IMR-90 (cell line): ENCODE results near the gene ULBP1.

ENCODE experiments used
- CHD1 ChIP-seq: IDR thresholded peaks from 2 replicates; pipeline ENCODE4 v1.6.1; 2012; ENCODE audit warnings: low read depth, low read length, improper control_type of control experiment
- CTCF ChIP-seq: conservative IDR thresholded peaks from 2 replicates; pipeline ENCODE4 v1.5.1; 2012; ENCODE audit warnings: mild to moderate bottlenecking, low read depth, low read length, improper control_type of control experiment
- FOS ChIP-seq: fragments of 150-350 bp; IDR thresholded peaks from 2 replicates; pipeline ENCODE4 v1.6.1; 2016; ENCODE audit warnings: low read depth, low read length
- MXI1 ChIP-seq: IDR thresholded peaks from 2 replicates; pipeline ENCODE4 v1.6.1; 2012; ENCODE audit warnings: low read depth, mild to moderate bottlenecking, low read length, moderate library complexity, borderline replicate concordance
- NFE2L2 ChIP-seq: fragments of 150-350 bp; IDR thresholded peaks from 2 replicates; pipeline ENCODE4 v1.6.1; 2016; ENCODE audit warnings: low read depth, mild to moderate bottlenecking, low read length
- POLR2A ChIP-seq: IDR thresholded peaks from 2 replicates; pipeline ENCODE4 v1.6.1; 2012; ENCODE audit warnings: mild to moderate bottlenecking, low read depth, low read length
- RAD21 ChIP-seq: IDR thresholded peaks from 2 replicates; pipeline ENCODE4 v1.6.1; 2012; ENCODE audit warnings: low read length, improper control_type of control experiment
- TF ChIP-seq, protein P1 (sequence below): fragments of 150-350 bp; IDR thresholded peaks from 2 replicates; pipeline ENCODE4 v1.6.1; 2017; ENCODE audit warnings: mild to moderate bottlenecking, antibody characterized with exemption, low read length, low read depth

DNA sequence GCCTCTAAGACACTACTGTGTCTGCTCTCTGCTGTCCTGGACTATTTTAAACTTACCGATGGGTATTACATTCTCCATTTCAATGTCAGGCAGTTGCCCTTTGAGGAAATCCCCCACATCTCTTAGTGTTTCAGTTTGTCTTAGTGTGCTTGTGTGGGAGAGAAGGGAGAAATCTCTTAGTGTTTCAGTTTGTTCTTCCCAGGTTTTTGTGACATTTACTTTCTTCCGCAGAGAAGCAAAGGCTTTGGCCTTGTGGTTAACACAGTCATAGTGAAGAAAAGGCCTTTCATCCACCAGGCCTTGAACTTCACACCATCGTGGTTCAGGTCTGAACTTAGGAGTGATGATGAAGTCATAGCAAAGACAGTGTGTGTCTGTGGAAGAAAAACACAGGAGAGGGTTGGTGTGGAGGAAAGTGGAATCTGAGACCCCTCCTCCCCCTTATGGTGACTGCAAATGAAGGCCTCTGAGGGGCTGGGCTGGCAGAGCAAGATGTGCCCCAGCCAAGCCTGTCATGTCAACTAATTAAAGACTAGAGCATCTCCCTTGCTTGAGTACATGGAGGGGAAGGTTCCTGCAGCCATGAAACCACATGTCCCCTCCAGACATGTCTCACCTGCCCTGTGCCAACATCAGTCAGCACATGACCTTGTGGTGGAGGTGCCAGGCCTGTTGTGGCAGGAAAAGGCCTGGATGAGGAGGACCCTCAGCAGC, 37.7 kb downstream of the ULBP1 start:
- TF ChIP-seq POLR2A (no peak), CHD1 (no peak), CTCF (no peak), FOS (no peak), MXI1 (no peak), RAD21 (no peak), NFE2L2 (no peak)
- TF ChIP-seq, protein P1, sequence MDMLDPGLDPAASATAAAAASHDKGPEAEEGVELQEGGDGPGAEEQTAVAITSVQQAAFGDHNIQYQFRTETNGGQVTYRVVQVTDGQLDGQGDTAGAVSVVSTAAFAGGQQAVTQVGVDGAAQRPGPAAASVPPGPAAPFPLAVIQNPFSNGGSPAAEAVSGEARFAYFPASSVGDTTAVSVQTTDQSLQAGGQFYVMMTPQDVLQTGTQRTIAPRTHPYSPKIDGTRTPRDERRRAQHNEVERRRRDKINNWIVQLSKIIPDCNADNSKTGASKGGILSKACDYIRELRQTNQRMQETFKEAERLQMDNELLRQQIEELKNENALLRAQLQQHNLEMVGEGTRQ = no peak
